HG02870 (cell line): Measurements from ENCODE around the gene ALKBH3.

Experiments used
- ATAC-seq: cut with Tn5 transposase; IDR thresholded peaks from one replicate; pipeline ENCODE4 v1.9.1; 2021; ENCODE audit warnings: mild to moderate bottlenecking, moderate library complexity; ENCODE audit not compliant: unreplicated experiment

ALKBH3 gene

DNA sequence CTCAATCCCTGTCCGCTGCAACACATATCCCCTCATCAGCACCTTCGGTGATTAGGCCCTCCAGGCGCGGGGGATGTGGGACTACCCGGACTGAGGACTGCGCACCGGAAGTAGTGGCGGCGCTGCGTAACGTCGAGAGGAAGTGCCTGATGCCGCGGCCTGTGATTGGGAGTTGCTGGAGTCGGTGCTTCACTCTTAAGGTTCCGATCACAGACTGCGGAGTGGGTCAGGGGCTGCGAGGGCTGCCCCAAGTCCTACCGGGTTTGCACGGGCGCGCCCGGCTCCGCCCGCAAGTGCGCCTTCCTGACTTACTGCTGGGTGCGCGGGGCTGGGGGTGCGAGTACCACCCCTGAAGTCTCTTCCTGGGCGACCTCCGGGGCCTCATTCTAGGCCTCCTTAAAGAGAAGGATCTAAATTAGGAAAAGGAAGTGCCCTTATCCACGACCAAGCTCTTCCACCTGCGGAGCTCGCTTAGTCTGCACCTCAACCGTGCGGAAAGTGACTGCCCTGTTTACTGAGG, at the start of gene ALKBH3:
TSS of gene ALKBH3 (plus strand) at position 192 of the 520 bp plus-strand sequence. CDS start 1,822 bp downstream, outside the sequence.
- peak; percentile 99 for ATAC-seq

- no peak for ATAC-seq
Measured at GRCh38 chr11:43830928-43831440, 49.6 kb upstream of the ALKBH3 start.

GRCh38 chr11:43832536-43832935, 48.1 kb upstream of the ALKBH3 start:
- ATAC-seq, result no peak

- ATAC-seq, result no peak
Measured at GRCh38 chr11:43833657-43834073, 47.0 kb upstream of the ALKBH3 start.

DNA sequence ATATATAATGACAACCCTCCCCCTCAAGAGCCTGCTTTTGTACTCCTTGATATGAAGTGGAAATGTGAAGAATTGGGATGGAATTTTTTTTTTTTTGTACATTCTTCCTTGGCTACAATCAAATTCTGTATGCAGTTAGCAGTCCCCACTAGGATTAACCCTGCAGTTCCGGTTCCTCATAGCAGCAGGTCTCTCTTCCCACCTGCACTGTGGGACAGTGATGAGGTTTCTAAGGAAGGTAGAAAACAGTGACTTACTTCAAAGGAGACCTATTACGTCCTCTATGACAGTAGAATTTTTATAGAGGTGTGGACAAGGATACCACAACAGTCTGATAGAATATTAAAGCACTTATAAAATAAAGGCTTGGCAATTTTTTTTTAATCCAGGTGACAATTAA, 46.3 kb upstream of the ALKBH3 start:
- no peak for ATAC-seq

- no peak for ATAC-seq
Measured at GRCh38 chr11:43835104-43835503, 45.5 kb upstream of the ALKBH3 start.

GRCh38 chr11:43837879-43838278, 42.8 kb upstream of the ALKBH3 start:
- ATAC-seq, result no peak

DNA sequence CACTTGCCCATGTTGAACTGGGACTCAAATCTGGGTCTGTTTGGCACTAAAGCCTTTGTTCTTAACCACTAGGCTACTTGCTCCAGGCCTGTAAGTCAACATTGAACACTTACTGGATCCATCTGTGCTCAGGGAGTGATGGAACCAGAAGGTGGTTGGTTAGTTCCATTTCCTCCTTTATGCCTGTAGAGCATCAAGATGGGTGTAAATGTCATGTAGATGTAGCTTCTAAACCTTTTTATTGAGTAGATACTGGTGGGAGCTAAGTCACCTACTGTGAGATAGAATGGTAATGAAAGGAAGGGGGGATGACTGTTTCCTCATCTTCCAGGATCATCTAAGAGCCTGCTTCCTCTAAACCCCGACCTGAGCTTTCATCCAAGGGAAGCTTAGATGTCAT, 38.6 kb upstream of the ALKBH3 start:
- no peak for ATAC-seq

DNA sequence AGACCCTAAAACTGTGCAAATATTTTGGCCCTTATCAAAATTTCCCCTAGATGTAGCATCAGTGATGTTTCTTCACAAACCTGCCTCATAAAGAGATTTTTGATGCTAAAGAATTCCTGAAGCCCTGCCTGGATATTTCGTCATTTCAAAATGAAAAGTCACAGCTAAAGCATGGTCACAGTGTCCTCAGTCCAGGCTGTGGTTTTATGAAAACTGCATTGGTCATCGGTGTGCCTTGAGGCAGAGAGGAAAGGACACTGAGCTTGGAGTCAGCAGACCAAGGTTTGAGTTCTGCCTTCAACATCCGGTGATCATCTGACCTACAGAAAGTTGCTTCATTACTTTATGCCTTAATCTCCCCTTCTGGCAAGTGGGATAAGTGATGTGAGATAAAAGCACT, 34.8 kb upstream of the ALKBH3 start:
- no peak for ATAC-seq

DNA sequence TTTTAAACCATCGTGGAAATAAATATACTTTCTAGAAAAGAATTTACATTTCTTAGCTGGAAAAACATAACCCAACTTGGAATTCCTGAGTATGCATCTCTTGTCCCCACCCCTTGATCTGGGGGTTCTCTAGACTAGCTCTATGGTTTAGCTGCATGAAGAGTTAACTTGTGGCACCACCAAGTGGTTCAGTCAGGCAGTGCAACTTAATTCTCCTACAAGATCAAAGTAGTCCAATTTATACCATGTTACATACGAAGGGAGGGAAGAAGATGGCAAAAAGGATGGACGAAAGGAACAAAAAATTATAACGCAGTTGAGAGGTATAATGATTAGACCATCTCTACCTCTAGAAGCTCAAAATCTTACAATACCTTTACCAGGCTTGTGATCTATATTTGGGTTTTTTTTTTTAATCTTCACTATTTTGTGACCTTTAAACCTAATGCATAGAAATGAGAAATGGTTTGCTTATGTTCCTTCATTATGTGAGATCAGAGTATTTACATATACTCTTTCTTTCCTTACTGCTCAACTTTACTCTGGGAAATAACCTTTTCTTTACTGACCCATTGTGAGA, 28.5 kb upstream of the ALKBH3 start:
- ATAC-seq, result peak; percentile 75

DNA sequence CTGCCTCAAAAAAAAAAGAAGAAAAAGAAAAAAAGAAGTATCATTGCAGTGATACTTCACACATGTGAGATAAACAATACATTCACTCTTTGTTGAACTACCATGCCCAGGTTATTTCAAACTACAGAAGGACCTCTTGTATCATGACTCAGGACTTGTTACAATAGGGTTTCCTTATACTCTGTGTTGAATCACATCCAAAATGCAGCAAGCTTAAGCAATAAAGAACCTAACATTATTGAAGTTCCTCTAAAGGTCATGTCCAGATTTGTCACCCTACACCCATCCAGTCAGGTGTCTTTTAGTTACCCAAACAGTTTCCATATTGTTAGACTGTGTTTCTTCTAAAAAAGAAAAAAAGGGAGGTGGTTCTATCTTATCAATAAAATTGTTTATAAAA, 26.9 kb upstream of the ALKBH3 start:
- ATAC-seq, result no peak

GRCh38 chr11:43856993-43857392, 23.6 kb upstream of the ALKBH3 start:
- ATAC-seq, result no peak

DNA sequence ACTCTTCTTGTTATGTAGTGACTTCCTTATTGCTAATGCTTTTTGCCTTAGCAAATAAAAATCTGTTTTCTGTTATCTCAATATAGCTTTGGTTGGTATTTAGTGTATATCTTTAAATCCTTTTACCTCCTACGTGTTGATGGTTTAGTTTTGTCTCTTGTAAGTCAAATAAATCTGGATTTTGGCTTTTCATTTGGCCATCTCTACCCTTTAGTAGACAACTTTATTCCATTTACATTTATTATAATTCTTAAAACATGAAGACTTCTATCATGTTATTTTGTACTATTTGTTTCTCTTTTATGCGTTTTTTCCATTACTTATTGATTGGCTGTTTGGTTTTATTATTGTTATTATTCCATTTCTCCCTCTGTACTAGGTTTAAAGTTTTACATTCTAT, 19.5 kb upstream of the ALKBH3 start:
- ATAC-seq, result no peak

- ATAC-seq, result no peak
Measured at GRCh38 chr11:43866520-43866919, 14.1 kb upstream of the ALKBH3 start.

GRCh38 chr11:43866969-43867368, 13.7 kb upstream of the ALKBH3 start:
- no peak for ATAC-seq

GRCh38 chr11:43868852-43869567, 11.6 kb upstream of the ALKBH3 start:
- ATAC-seq, result peak; percentile 100

DNA sequence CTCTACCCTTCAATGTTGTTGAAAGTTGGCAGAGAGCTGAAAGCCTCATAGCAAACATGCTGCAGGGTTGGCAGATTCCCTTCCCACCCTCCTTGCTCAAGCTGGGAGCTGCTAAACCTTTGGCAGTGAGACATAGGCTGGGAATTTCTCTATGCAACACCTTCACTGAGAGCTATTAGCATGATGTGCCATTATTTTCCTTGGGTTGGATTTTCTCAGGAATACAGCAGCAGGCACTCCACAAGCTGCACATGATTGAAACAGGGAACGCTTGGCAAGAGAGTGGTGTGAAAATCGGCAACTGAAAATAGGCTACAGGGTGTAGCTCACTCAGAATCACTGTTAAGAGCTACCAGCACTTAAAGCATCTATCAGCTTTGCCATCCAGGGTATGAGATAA, 9.6 kb upstream of the ALKBH3 start:
- no peak for ATAC-seq

DNA sequence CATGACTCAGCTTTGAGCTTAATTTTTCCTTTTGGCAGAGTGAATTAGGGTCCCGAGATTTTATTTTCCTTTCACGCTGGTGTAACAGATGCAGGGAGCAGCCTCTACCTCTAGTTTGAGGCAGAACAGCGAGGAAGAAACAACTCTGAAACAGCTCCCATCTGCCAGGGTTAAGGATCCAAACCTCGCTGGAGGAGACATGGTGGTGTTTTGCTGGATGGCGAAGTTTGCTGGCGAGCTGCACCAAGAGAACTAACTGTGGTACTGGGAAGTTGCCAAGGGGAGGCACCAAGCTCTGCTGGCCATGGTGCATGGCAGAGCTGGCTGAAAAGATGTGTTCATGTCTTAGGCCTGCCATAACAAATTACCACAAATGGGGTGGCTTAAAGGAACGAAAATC, 7.6 kb upstream of the ALKBH3 start:
- ATAC-seq, result no peak

DNA sequence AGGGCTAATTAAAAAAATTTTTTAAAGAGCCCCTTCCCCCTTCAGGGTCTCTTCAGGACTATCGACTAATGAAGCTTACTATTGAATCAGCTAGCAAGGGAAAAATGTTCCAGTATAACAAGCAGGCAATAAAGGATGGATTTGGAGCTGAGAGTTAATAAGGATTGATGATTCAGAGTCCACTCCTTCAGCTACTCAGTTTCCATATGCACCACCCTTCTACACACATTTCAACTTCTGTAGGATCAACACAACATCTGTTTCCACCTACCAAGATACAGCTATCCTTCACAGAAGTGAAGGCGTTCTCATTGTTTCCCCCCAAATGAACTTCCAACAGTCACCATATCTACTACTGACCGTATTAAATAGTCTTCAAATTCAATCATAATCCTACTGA, 6.6 kb upstream of the ALKBH3 start:
- no peak for ATAC-seq

- no peak for ATAC-seq
Measured at GRCh38 chr11:43874738-43875137, 5.9 kb upstream of the ALKBH3 start.

- ATAC-seq, result peak; percentile 10
Measured at GRCh38 chr11:43879789-43880639, 617 bp upstream of the ALKBH3 start.
